HG02970 (cell line): ENCODE results near the gene ARHGAP20.
"Not testable (repeated sequence)": the region's sequence is repeated elsewhere in the genome, so short reads cannot be mapped to it uniquely, and the experiment has no call there.

Experiments
- ATAC-seq: cut with Tn5 transposase; IDR thresholded peaks from one replicate; pipeline ENCODE4 v1.9.1; 2021; ENCODE audit warnings: mild to moderate bottlenecking, moderate library complexity, moderate number of reproducible peaks; ENCODE audit not compliant: unreplicated experiment, low FRiP score

ARHGAP20 gene

DNA sequence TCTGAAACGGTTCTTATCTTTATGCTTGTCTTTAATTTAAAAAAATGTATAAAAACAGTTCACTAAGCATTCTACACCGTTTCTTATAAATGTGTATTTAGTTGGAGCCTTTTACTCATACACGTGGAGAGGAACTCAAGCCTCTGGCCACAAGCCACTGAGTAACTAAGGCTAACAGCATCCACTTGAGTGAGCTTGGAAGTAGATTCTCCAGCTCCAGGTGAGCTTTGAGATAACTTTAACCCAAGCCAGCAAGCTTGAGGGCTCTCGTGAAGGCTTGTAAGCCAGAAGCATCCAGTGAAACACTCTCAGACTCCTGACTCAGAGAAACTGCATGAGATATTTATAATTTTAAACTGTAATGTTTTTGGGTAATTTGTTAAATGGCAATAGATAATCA, 82.6 kb downstream of the ARHGAP20 start:
- no peak for ATAC-seq

DNA sequence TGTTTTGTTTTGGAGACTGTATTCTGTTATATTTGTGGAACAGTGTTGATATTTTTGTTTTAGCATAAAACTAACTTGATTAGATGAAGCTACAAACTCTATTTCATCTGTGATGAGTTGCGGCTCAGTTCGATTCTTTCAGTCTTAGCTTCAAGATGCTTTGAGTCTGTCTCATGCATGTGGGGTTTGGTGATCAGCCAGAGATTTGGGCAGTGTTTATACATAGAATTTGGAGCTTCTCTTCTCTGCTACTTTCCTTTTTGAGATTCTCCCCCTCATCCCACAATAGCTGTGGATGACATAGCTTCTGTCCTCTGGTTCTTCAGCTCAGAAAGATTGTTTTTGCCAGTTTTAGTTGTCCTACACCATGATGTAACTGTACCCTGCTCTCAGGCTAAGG, 90.4 kb downstream of the ARHGAP20 start:
- no peak for ATAC-seq

DNA sequence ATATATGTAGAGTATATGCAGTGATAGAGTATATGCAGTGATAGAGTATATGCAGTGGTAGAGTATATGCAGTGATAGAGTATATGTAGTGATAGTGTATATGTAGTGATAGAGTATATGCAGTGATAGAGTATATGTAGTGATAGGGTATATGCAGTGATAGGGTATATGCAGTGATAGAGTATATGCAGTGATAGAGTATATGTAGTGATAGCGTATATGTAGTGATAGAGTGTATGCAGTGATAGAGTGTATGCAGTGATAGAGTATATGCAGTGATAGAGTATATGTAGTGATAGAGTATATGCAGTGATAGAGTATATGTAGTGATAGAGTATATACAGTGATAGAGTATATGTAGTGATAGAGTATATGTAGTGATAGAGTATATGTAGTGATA, 92.9 kb downstream of the ARHGAP20 start:
- not testable (repeated sequence) for ATAC-seq

DNA sequence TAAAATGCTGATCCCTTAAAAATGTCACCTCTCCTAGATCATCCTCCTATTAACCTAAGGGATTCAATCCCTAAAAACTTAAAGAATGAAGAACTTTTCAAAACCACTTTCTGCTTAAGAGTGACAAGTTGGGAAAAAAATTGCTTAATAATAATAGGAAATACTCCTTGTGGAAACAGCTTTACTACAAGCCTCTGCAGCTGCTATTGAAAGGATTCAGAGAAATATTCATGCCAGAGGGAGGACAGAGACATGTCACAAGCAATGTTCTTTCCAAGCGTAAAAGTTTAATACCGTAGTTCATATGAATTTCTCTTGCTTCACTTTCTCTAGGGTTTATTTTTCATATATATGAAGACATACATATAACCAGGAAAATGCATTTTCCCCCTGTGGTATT, 98.2 kb downstream of the ARHGAP20 start:
- no peak for ATAC-seq

DNA sequence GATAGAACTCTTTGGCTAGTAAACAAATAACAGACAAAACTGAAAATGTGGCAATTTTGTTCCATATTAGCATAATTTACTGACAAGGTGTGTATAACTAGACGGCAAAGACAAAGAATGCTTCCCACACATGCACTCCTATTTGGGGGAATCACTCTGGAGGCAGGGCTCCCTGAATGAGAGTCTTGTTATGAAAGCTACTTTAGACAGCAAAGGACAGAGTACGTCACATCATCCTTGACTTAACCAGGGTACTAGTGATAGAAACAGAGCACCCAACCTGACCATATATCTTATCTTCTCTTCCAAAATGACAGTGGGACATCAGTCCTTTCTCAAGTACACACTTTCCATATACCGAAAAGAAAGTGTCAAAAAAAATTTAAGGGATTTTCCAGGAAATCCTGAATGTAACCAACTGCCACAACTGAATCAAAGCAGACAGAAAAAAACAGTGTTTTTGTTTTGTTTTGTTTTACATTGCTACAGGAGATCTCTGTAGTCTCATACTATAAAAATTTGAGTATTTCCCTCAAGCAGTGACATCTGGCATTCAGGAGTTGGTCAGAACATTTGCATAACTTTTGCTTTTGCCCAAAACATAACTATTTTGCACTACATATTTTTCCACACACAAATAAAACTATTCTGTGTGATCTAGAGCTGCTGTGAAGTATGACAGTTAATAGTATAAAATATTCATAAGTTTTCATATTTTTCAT, 98.9 kb downstream of the ARHGAP20 start:
- no peak for ATAC-seq

DNA sequence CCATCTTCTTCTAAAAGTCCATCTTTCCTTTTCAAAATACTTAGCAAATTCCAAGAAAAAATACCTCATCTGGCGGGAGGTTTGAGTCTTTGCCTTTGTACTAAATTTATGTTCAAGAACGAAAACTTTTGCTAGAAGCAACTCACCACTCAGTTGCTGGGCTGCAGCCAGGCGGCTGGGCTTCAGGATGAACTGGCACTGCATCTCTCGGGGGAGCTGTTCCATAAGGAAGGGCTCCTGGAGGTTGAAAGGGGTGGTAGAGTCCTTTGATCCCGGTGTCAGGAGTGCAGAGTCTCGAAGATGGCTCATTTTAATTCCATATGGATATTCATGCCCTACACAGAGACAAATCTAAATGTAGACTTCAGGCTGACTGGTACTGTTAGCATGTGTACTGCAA, 105.8 kb downstream of the ARHGAP20 start:
- ATAC-seq, result no peak

DNA sequence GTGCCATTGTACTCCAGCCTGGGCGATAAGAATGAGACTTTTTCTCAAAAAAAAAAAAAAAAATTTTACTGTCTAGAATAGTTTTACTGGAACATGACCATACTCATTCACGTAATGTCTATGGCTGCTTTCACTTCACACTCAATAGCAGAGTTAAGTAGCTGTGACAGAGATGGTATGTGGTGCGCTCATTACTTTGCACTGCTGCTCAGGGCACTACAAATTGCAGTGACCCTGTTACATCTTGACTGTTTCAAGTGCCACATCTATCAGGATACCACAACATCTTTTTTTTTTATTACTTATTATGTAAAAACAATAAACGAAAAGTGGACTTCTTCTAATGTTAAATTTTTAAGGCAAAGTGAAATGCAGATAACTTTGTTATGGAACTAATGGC, 110.3 kb downstream of the ARHGAP20 start:
- no peak for ATAC-seq

DNA sequence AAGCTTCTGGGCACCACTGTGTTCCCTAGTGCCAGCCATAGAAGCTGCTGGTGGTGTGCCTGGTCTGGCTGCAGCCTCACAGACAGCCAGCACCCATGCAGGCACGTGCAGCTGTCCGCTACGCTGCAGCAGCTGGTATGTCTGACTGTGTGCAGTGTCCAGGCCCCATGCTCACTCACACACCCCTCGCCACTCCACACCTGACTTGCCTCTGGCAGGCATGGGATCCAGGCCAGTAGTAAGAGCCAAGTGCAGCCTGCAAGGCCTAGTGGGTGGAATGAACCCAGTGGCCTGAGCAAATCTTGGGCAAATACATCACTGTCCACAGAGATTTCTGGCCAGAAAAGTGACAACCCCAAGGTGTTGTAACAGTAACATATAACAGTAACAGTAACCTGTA, 111.9 kb downstream of the ARHGAP20 start:
- ATAC-seq, result no peak

DNA sequence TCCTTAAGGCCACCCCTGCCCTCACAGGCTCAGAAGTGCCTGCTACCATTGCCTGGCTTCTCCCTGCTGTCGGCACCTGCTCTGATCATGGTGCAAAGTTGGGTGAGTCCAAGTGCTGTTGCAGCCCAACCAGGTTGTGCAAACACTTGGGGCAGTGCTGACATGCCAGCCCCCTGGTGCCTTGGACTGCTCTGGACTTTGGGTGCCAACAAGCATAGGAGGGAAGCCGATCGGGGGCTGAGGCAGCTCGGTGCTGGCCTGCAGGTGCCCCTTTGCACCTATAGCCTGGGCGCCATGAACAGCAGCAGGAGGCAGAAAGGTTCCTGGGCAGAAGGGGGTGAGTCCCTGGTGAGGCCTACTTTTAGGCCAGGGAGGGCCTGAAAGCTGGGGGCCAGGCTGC, 113.0 kb downstream of the ARHGAP20 start:
- ATAC-seq, result no peak

DNA sequence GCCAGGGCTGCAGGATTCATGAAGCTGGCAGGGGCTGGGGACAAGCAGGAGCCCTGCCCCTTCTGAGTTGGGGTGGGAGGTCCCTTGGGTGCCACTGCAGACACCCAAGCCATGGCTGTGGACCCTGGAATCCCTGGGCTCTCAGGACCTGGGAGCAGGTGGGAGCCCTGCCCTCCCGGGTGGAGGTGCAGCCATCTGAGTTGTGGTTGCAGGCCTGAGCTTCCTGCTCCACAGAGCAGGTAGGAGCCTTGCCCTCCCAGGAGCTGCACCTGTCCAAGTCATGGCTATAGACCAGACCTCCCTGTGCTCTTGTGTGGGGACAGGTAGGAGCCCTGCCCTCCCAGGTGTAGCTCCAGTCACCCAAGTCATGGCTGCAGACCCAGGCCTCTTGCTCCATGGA, 113.5 kb downstream of the ARHGAP20 start:
- no peak for ATAC-seq

DNA sequence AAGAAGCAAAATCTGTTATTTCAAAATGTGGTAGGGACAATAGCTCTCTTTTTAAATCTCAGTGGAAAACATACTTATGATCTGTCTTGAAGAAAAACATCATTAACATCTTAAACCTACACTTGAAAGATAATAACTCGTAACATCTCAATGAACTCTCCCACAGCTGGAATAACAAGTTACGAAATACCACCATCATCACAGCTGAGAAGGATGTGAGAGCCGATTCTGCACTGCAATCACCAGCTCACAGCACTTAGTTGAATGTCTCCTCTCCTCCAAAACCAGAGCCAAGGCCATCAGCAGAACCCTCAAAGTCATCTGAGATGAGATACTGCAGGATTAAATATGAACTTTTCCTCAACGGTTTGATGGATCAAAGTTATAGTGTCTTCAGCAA, 124.3 kb downstream of the ARHGAP20 start:
- ATAC-seq, result no peak

DNA sequence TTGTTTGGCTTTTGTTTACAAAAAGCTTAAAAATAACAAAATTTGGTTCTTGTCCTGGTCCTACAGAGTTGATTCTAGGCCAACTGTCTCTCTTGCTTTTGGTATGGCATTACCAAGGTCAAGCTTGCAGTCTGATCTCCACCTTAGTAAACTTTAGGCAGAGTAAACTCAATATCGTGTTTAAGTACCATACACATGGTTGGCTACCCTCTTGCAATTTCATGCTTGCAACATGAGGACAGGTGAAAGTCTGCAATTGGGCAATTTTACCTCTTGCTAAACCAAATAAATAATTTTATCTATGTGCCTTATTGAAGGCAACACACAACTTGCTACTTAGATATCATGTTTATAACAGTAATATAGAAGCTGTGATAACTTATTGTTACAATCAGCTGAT, 125.1 kb downstream of the ARHGAP20 start:
- ATAC-seq, result no peak

DNA sequence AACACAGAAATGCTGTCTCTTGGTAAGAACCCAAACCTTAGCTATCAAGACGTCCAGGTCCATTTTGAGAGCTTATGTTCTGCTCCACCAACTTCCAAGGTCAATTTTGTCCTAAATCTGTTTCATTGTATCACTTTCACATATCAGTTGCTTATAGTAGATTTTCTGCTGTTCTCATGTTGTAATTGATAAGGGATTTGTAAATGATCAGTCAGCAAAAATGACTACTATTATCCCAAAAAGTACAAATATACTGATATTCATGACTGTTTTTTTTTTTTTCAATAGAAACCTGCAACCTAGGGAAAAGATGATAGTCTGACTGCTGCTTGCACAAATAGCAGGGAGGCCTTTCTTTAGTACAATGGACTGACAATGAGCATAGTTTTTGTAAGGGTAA, 128.1 kb downstream of the ARHGAP20 start:
- ATAC-seq, result no peak

DNA sequence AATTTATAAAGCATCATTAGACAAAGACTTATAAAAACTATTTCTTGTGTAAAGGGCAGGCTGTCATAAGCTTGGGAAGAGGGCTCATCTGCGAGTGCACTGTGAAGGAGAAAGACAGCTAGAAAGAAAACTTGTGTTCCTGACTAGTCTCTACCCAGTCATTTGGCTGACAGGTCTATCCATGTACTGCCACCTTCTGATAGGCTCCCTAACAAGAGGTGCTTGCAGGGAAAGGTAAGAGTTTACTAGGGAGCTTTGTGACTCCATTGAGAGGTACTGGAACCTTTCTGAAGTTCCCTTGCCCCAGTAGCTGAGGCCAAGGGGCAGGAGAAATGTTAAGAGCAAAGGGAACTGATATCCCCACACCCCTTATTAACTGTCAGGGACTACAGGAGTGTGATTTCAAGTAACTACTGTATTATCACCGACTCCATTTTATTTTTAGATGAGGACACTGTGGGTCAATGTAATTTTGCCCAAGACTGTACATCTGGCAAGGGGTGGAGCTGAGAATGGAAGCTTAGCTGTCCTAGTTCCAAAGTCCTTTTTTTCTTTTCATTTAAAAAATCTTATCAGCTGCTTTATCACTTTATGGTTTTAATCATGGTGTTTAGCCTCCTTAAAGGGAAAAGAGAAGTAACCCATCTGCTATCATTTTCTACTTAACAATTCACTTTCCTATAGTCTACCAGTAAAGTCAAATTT, 129.4 kb downstream of the ARHGAP20 start:
- ATAC-seq, result no peak

DNA sequence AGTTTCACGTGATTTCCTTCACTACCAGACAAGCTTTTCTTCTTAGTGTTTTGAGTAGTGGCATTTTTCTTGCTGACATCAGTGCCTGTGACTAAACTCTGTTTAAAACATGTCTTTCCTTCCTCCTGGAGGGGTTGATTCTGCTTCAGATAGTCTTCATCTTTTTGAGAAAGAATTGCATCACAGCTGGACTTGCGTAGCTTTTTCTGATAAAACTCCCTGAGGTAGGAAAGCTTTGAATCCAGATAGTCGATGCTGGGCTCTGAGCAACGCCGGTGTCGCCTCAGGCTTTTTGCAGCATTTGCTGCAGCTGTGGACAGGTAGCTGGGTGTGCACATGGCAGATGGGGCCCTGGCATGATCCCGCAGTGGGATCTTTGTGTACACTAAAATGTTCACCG, 131.7 kb downstream of the ARHGAP20 start:
- ATAC-seq, result no peak

DNA sequence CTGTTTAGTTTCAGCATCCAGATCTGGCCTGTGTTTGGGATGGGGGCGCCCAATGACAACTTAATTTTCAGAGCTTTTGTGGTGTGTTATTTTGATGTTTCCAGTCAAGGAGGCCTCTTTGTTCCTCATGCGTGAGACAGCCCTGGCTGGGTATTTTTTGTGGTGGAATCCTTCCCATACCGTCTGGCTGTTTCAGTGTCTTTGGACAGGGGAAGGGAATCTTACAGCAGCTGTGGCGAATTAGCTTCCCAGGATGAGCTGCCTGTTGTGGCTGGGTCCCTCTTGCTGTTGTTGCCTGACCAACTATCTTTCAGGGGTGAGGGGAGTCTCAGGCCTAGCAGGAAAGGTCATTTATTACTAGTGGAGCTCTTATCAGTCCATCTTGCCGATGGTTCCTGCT, 138.8 kb downstream of the ARHGAP20 start:
- ATAC-seq, result no peak

DNA sequence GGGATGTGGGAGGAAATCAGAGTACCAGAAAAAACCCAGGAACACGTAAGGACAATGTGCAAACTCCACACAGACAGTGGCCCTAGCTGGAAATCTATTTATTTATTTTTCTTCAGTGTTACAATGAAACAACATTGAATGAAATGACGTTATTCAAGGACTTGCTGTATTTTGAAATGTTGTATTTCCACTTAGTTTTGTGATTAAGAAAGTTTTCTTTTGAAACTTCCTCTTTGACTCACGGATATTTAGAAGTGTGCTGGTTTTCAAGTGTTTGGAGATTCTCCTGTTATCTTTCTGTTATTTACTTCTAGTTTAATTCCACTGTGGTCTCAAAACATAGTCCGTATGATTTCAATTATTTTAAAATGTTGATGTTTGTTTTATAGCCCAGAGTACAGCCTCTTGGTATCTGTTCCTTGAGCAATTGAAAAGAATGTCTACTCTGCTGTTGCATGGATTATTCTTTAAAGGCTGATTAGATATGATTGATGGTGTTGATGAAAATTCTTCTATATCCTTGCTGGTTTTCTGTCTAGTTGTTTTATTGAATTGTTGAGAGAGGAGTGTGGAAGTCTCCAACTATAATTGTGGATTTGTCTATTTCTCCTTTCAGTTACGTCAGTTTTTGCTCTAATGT, 141.0 kb downstream of the ARHGAP20 start:
- no peak for ATAC-seq

DNA sequence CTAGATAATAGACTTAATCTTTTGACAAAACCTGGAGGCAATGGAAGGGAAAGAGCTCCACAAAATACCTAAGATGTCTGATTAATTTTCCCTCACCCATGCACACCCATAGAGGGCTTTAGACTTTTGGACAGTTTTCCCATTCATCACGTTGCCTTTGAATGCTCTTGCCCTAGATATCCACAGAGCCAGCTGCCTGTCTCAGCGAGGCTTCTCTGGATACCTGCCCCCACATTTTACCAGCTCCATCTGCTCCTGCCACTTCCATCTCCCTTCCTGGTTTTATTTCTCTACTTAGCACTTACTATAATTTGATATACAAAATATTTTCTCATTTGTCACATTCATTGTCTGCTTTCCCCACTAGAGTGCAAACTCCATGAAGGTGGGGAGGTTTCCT, 145.7 kb downstream of the ARHGAP20 start:
- ATAC-seq, result no peak

DNA sequence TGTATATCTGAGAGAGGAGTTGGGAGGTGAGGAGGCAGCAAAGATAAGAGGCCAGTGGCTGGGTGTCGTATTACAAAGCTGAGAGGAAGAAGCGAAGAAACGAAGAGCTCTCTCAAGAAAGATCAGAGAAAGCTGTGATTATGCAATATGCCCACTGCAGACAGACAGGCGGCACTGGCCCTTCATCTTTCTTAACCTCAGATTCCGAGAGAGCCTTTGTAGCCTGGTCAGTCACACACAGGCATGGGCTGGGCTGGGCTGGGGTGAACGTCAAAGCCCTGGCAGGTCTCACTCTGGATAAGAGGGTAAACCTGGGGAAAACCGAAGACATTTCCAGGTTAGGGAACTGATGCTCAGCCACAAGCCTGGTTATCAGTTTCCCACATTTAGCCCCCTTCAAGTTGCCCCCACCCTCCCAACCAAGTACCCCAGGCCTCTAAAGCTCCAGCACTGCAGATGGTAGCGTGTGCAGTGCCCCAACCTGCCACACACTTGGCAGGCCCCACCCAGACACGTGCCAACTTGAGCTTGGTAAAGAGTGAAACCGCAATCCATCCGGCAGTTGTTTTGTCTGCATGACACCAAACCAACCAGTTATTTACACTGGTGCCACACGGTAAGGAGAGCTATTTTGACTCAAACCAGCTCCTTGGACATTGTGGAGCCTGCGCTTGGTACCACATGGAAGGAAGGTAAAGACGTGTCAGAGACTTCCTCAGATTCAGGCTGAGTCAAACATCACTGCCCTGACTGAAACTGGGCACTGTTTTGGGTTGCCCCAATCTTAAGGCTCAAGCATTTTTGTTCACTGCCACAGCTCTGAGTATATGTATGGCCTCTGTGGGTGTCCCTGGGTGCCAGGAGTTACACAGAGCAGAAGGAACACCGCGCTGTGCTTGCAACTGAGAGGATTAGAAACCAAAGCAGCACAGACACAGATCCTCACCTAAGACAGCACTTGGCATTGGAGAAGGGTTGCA, 146.6 kb downstream of the ARHGAP20 start:
- ATAC-seq, result no peak

DNA sequence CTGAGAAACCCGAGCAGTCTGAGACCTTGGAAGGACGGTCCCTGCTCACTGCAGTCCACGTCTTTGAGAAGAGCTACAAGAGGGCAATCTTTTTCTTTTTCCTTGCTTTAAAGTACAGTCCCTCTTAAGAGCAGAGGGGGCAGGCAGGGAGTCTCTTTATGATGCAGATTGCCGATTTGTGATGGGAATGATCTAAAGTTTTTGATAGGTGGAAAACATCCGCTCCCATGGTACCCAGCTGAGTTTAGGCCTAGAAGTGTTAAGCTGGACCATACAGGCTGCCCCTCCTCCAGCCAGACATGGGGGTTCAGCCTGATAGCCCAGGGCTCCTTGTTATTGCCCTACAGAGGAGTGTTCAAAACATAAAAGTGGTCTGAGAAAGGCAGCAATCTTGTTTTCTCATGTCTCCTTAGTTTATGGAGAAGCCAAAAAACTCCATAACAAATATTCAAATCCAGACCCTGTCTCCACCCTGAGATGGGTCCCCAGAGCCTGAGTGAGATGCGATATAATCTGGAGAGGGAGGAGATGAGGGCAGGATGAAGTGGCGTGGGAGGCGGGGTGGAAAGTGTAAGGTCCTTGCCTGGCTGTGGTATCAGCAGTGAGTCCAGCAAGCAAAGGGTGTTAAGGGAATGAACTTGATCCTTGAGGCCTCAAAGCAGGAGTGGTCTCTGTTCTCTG, 147.4 kb downstream of the ARHGAP20 start:
- ATAC-seq, result no peak
